ENCODE results near the gene FLYWCH2.

FLYWCH2 gene

DNA sequence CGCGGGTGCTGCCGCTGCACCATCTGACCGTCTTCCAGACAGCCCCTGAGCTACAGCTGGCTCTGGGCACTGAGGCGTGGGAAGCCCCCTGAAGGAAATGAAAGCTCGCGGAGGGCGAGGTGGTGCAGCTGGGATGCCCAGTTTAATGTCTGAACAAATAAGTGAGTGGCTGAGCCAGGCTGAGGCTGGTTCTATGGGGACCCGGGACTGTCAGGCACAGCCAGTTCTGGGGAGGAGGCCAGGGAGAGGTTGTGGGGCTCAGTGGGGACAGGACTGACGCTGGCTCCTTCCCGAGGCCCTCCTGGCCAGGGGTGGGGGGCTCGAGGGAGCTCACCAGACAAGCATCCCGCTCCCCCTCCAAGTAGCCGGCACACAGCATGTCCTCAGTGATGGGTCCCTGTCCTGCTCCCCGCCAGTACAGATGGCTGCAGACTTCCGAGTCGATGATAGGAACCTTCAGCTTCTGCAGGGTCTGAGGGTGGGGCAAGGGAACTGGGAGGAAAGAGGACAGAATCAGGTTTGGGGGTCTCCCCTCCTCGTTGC, 29.4 kb upstream of the FLYWCH2 start:
- no peak for DNase-seq (ENCODE audit: low read depth, low spot score)

DNA sequence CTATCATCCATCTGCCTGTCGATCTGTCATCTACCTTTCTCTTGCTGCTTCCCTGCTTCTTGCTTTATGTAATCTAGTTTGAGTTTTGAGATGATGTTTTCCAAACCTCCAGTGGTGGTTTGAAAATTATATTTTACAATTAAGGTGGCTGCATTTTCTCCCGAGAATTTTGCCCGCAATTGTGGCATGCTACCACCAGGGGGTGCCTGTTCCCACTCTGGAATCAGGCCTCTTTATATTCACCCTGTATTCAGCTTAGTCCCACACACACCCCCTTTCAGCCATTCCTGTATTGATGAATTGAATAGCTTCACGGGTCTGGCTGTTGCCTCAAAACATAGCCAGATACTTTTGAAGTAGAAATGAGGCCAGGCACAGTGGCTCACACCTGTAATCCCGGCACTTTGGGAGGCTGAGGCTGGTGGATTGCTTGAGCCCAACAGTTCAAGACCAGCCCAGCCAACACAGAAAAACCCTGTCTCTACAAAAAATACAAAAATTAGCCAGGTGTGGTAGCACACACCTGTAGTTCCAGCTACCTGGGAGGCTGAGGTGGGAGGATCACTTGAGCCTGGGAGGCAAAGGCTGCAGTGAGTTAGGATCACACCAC, 28.2 kb upstream of the FLYWCH2 start:
- DNase-seq (ENCODE audit: low read depth, low spot score): no peak

GRCh38 chr16:2855536-2855935, 27.5 kb upstream of the FLYWCH2 start:
- no peak for DNase-seq (ENCODE audit: low read depth, low spot score)

GRCh38 chr16:2856061-2856670, 26.8 kb upstream of the FLYWCH2 start:
- DNase-seq (ENCODE audit: low read depth, low spot score): no peak

DNA sequence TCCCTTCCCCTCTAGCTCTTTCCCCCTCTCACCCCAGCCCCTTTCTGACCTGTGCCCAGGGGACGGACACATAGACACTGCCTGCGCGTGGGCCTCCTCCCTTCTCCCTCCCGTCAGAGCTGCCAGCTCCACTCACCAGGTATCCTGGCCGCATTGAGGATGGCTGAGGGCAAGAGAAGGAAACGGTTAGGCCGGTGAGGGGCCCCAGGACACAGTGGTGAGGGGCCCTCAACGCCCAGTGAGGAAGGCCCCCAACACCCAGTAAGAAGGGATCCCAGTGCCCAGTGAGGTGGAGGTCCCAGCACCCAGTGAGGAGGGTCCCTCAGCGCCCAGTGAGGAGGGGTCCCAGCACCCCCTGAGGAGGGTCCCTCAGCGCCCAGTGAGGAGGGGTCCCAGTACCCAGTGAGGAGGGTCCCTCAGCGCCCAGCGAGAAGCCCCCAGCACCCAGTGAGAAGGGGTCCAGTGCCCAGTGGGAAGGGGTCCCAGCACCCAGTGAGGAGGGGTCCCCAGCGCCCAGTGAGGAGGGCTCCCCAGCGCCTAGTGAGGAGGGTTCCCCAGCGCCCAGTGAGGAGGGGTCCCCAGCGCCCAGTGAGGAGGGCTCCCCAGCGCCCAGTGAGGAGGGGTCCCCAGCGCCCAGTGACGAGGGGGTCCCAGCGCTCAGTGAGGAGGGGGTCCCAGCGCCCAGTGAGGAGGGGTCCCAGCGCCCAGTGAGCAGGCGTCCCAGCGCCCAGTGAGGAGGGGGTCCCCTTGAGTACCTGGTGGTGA, 26.1 kb upstream of the FLYWCH2 start:
- no peak for DNase-seq (ENCODE audit: low read depth, low spot score)

GRCh38 chr16:2857451-2858244, 25.4 kb upstream of the FLYWCH2 start, which contains the start of gene PRSS22:
Gene PRSS22, minus strand, starts transcription at chr16:2858170. Its CDS starts 66 bp downstream, at chr16:2858104.
- no peak for DNase-seq (ENCODE audit: low read depth, low spot score)

DNA sequence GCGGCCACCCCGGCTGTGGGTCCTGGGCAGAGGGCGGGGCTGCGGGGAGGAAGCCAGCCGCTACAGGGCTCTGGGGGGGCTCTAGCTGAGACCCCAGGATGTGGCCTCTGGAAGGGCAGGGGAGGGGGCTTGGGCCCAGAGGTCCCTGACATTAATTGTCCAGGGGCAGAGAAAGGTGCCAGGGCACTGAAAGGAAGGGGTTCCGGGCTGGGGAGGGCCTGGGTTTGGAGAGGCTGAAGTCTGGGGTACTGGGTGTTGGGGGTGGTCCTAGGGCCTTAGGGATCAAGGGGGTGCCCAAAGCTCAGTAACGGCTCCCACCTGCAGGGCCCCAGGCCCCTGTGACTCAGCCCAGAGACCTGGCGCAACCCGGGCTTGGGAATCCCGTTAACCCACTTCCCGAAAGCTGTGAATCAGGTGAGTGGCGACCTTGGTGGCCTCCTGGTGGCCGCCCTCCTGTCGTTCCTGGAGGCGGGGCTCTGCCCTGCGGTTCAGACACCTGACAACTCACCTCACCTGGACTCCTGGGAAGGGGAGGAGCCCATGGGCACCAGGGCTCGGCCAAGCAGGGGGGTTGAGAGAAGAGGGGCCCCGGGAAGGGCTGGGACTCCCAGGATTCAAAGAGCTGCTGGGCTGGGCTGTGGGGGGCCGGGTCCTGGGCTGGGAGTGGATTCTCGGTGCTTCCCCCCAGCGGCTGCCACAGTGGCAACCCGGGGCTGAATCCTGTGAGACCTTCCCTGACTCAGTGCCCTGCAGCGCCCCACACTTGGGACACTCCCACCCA, 24.6 kb upstream of the FLYWCH2 start:
- DNase-seq (ENCODE audit: low read depth, low spot score): no peak

DNA sequence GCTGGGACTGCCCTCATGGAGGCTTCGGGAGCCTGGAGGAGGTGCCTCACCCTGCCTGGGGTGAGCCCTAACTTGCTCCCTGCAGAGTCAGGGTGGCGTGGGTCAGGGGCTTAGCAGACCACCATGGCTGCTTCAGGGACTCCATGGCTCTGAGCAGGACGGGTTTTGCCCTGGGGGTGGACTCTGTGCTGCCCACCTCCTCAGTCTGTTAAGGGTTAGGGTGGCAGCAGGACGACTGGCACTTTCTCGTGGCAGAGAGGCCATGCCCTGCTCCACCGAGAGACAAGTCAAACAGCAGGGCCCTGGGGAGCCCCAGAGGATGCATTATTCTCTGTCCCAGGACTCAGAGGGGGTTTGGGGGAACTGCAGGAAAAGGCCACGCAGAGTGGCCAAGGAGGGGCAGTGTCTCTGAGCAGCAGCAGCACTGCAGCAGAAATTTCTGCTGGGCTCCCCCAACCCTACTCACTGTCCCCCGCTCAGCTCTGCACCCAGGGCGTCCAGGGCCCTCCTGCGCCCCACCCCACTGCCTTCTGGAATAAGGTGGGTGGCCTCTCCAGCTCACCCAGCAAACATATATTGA, 23.2 kb upstream of the FLYWCH2 start:
- no peak for DNase-seq (ENCODE audit: low read depth, low spot score)

- peak; percentile 22 for DNase-seq (ENCODE audit: low read depth, low spot score)
Measured at GRCh38 chr16:2860826-2861567, 22.0 kb upstream of the FLYWCH2 start.

- DNase-seq (ENCODE audit: low read depth, low spot score): no peak
Measured at GRCh38 chr16:2865651-2866050, 17.4 kb upstream of the FLYWCH2 start.

DNA sequence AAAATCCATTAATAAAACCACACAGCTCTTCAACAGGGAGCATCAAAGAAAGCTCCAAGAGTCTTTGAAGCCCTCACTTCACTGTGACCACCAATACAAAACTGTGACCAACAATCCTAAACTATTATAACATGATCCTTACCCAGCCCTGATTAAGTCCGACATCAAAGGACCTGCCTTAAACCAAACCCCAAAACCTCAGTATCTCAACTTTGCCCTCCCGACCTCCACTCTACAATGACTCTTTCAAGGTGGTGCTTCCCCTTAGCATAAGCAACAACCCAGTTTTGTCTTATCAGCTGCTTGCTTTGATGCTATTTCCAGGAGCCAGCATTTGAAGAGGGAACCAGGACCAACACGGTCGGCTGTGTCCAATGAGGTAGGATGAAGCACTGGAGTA, 16.6 kb upstream of the FLYWCH2 start:
- no peak for DNase-seq (ENCODE audit: low read depth, low spot score)

- no peak for DNase-seq (ENCODE audit: low read depth, low spot score)
Measured at GRCh38 chr16:2867661-2867986, 15.4 kb upstream of the FLYWCH2 start.

DNA sequence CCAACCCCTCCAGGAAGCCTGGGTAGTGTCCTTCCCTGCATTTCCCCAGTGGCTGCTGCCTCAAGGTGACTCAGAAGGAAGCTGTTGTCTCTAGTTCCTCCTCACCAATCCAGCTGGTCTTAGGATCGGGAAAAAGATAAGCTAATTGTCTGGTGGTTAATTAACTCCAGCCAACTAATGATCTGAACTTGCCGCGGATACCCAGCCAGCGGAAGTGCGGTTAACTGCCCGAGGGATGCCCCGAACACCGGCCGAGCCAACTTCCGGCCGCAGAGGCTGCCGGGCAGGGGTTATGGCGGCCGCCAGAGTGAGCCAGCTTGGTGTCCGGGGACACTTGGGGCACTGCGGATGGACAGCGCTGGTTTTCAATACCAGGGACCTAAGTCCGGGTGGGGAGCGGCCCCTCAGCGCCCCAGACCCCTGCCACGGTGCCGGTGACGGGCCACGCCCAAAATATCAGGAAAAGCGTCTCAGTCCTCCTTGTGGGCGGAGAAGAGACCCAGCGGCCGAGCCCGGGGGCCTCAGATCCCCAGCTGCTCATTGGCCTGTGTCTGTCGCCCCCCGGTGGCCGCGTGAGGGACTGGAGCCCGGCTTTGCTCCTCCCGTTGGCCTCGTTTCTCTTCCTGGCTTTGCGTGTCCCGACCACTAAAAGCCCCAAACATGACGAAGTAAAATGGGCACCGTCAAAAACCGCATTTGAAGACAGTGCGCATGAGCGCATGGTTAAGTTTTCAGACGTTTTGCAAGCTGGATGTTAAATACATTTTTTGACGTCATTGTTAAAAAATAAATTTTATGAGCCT, 14.8 kb upstream of the FLYWCH2 start:
- peak; percentile 98 for DNase-seq (ENCODE audit: low read depth, low spot score)

DNA sequence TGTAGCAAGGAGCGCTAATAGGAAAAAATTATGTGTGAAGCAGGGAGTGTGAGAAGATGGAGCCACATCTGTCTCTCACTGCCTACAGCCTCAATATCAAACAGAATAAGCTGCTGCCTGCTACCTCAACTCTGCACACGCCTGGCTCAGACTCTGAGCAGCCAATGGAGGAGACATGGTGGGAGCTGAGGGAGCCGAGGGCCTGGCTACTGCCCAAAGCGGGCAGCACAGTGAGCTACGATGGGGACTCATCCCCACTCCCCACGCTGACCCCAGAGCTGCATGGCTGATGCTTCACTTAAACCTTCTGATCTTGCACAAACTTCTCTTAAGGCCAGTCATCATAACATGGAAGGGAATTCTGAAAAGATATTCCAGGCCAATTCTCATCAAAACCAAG, 11.1 kb upstream of the FLYWCH2 start:
- no peak for DNase-seq (ENCODE audit: low read depth, low spot score)

DNA sequence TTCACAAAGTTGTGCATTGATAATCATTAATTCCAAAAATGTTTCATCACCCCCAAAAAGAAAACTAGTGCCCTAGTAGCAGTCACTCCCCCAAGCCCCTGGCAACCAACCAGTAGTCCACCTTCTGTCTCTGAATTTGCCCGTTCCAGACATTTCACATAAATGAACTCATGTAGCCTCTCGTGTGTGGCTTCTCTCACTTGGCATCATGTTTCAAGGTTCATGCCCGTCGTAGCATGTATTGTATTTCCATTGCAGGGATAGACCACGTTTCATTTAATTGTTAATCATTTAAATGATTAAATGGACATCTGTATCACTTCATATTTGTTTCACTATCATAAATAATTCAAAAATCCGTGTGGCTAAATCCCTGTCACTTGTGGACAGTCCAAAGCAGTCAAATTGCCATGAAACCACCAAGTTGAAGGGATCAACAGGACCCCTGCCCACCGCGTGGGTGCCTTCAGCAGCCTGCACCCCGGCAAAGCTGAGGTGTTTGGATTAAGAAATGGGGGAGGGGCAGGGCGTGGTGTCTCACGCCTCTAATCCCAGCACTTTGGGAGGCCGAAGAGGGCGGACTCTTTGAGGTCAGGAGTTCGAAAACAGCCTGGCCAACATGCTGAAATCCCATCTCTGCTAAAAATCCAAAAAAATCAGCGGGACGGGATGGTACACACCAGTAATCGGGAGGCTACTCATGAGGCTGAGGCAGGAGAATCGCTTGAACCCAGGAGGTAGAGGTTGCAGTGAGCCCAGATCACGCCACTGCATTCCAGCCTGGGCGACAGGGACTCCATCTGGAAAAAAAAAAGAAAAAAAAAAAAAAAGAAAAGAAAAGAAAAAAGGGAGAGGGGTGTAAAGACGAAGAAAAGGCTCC, 8.7 kb upstream of the FLYWCH2 start:
- DNase-seq (ENCODE audit: low read depth, low spot score): no peak

- DNase-seq (ENCODE audit: low read depth, low spot score): peak; percentile 82
Measured at GRCh38 chr16:2874912-2875362, 8.1 kb upstream of the FLYWCH2 start.

- DNase-seq (ENCODE audit: low read depth, low spot score): no peak
Measured at GRCh38 chr16:2879854-2880508, 3.0 kb upstream of the FLYWCH2 start.

Data from astrocyte of the hippocampus (primary cell).